Parathyroid adenoma (tissue), 2 donors: ENCODE data around the gene NRXN3.

Source experiments
- H2AFZ ChIP-seq: fragments of 300-600 bp; sonication (generic); one replicate; pipeline ENCODE4 v1.7.0; 2017; ENCODE audit warnings: antibody characterized with exemption, mild to moderate bottlenecking
- H3K27ac ChIP-seq: fragments of 300-600 bp; sonication (generic); one replicate; pipeline ENCODE4 v1.7.0; 2017
- H3K27me3 ChIP-seq: fragments of 300-600 bp; sonication (generic); one replicate; pipeline ENCODE4 v1.7.0; 2017; ENCODE audit warnings: low read length; ENCODE audit not compliant: control insufficient read depth, insufficient read depth
- H3K36me3 ChIP-seq: fragments of 300-600 bp; sonication (generic); one replicate; pipeline ENCODE4 v1.7.0; 2017; ENCODE audit warnings: low read length; ENCODE audit not compliant: control insufficient read depth, insufficient read depth
- H3K4me1 ChIP-seq: fragments of 300-600 bp; sonication (generic); one replicate; pipeline ENCODE4 v1.7.0; 2017; ENCODE audit warnings: control low read depth
- H3K4me2 ChIP-seq: fragments of 300-600 bp; sonication (generic); one replicate; pipeline ENCODE4 v1.7.0; 2017; ENCODE audit warnings: low read length
- H3K4me3 ChIP-seq: fragments of 300-600 bp; sonication (generic); one replicate; pipeline ENCODE4 v1.7.0; 2017; ENCODE audit warnings: low read depth, low read length
- H3K79me2 ChIP-seq: fragments of 300-600 bp; sonication (generic); one replicate; pipeline ENCODE4 v1.7.0; 2017; ENCODE audit warnings: control low read depth
- H3K9ac ChIP-seq: fragments of 300-600 bp; sonication (generic); one replicate; pipeline ENCODE4 v1.7.0; 2017; ENCODE audit warnings: mild to moderate bottlenecking
- H3K9me3 ChIP-seq: fragments of 300-600 bp; sonication (generic); one replicate; pipeline ENCODE4 v1.7.0; 2017; ENCODE audit warnings: low read length; ENCODE audit not compliant: control insufficient read depth
- CTCF ChIP-seq: fragments of 300-600 bp; sonication (generic); IDR thresholded peaks from one replicate; pipeline ENCODE4 v1.7.0; 2017; ENCODE audit warnings: antibody characterized with exemption, mild to moderate bottlenecking
- donor health status: primary hyperparathyroidism.

The NRXN3 gene

GRCh38 chr14:79627058-79627457, 1456.9 kb downstream of the NRXN3 start:
- Histone ChIP-seq H3K4me2 (no peak overlapping the region), H3K9me3 (no peaks in the 10 kb centered on the region), H3K27ac (no peak overlapping the region), H3K4me3 (no peak overlapping the region), H3K27me3 (no peaks in the 10 kb centered on the region), H3K9ac (no peak overlapping the region), H2AFZ (no peak overlapping the region), H3K4me1 (no peaks in the 10 kb centered on the region), H3K36me3 (no peaks in the 10 kb centered on the region), H3K79me2 (peaks cover 25% of the 10 kb centered on the region)
- no peak for TF ChIP-seq CTCF

- H3K27ac ChIP-seq = no peak overlapping the region
- no peaks in the 10 kb centered on the region for H3K4me1 ChIP-seq
- peaks cover 26% of the 10 kb centered on the region for H3K79me2 ChIP-seq
- TF ChIP-seq CTCF = no peak
- H3K9me3 ChIP-seq = no peaks in the 10 kb centered on the region
- no peak overlapping the region for H2AFZ ChIP-seq
- H3K27me3 ChIP-seq = no peaks in the 10 kb centered on the region
- no peaks in the 10 kb centered on the region for H3K36me3 ChIP-seq
- H3K4me3 ChIP-seq = no peak overlapping the region
- no peak overlapping the region for H3K9ac ChIP-seq
- no peak overlapping the region for H3K4me2 ChIP-seq
Observed at GRCh38 chr14:79629411-79630287, 1459.5 kb downstream of the NRXN3 start.

GRCh38 chr14:79630288-79630960, 1460.3 kb downstream of the NRXN3 start:
- H3K4me2 ChIP-seq = no peak overlapping the region
- no peak overlapping the region for H3K4me3 ChIP-seq
- H3K9ac ChIP-seq = no peak overlapping the region
- H3K9me3 ChIP-seq = no peaks in the 10 kb centered on the region
- no peak overlapping the region for H3K27ac ChIP-seq
- H3K79me2 ChIP-seq = peaks cover 24% of the 10 kb centered on the region
- TF ChIP-seq CTCF = no peak
- no peaks in the 10 kb centered on the region for H3K36me3 ChIP-seq
- H3K4me1 ChIP-seq = no peaks in the 10 kb centered on the region
- no peak overlapping the region for H2AFZ ChIP-seq
- no peaks in the 10 kb centered on the region for H3K27me3 ChIP-seq

DNA sequence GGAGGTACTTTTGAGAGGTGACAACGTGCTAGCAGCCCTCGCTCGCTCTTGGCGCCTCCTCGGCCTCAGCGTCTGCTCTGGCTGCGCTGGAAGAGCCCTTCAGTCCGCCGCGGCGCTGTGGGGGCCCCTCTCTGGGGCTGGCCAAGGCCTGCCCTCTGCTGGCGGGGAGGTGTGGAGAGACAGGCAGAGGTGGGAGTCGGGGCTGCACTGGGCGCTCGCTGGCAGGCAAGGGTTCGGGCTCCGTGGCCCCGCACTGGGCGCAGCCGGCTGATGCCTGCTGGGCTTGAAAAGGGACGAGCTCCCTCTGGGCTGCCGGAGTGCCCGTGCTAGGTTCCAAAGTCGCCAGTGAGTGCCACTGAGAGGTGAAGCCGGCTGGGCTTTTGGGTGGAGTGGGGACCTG, 1461.1 kb downstream of the NRXN3 start:
- H3K36me3 ChIP-seq = no peaks in the 10 kb centered on the region
- no peaks in the 10 kb centered on the region for H3K4me1 ChIP-seq
- H3K27ac ChIP-seq = no peak overlapping the region
- no peaks in the 10 kb centered on the region for H3K9me3 ChIP-seq
- no peak overlapping the region for H2AFZ ChIP-seq
- no peak overlapping the region for H3K4me2 ChIP-seq
- peaks cover 27% of the 10 kb centered on the region for H3K79me2 ChIP-seq
- no peaks in the 10 kb centered on the region for H3K27me3 ChIP-seq
- TF ChIP-seq CTCF = no peak
- H3K4me3 ChIP-seq = no peak overlapping the region
- no peak overlapping the region for H3K9ac ChIP-seq
